NCI-H1417 treated with DMSO at 0.1 percent for 48 hours (cell line): Measurements from ENCODE around the gene GART.
"Not testable (repeated sequence)": the region's sequence is repeated elsewhere in the genome, so short reads cannot be mapped to it uniquely, and the experiment has no call there.

ENCODE experiments used
- DNase-seq: peaks from one replicate; lab custom pipeline; 2025; lab: John Stamatoyannopoulos, UW

The GART gene

GRCh38 chr21:33541756-33542639 is at the start of gene GART:
Gene GART, minus strand, starts transcription at chr21:33542117. Its CDS starts 2,802 bp downstream, at chr21:33539315.
- peak; percentile 15 for DNase-seq

- peak; percentile 53 for DNase-seq
These were observed 46.8 kb upstream of the GART start, which contains the start of gene DONSON for GRCh38 chr21:33588485-33589335. Gene DONSON, minus strand, starts transcription at chr21:33588684. Its CDS starts 43 bp downstream, at chr21:33588641.

DNA sequence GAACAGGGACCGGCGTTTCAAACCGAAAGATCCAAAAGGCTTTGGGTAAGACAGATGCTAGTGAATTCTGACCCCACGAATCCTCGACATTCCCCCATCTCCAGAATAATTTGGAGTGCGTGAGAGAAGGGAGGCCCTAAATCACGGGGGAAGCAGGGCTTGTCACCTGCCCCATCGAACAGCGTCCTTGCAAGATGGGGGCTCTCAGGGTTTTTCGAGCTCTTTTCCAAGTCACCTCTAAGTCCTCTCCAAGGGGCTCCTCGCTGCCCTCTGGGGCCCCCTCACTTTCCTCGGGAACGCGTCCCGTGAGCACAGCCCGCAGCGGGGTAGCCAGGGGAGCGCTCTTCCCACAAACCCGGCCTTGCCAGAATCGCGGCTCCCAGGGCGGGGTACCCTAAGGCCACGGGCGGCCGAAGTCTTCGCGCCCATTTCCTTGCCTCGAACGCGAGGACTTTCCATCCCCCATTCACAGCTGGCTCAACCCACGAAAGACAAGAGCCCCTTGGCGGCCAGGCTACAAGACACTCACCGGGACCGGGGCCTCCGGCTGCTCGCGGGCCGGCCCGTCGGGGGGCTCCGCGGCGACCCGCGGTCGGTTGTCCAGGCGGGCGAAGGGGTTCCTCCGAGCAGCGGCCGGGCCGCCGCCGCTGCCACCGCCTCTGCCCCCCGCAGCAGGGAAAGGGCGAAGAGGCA is 46.0 kb upstream of the GART start:
- no peak for DNase-seq

- DNase-seq, result no peak
These were observed 45.0 kb upstream of the GART start for GRCh38 chr21:33586927-33587326.

DNA sequence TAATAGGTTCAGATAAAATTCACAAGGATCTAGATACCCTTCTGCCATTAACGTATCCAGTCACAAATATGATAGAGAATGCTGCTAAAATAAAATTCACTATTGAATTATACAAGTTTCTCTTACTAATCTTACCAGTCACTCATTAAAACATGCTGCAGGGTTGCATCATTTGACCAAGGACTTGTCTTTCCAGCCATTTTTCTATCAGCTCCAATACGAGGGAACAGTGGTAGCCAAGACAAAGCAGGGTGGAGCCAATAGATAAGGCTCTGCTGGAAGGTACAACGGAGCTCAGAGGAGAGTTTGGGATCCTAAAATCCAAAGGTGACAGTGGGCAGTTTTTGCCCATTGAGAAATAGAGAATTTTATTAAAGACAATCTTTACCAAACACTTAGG is 42.5 kb upstream of the GART start:
- no peak for DNase-seq

DNA sequence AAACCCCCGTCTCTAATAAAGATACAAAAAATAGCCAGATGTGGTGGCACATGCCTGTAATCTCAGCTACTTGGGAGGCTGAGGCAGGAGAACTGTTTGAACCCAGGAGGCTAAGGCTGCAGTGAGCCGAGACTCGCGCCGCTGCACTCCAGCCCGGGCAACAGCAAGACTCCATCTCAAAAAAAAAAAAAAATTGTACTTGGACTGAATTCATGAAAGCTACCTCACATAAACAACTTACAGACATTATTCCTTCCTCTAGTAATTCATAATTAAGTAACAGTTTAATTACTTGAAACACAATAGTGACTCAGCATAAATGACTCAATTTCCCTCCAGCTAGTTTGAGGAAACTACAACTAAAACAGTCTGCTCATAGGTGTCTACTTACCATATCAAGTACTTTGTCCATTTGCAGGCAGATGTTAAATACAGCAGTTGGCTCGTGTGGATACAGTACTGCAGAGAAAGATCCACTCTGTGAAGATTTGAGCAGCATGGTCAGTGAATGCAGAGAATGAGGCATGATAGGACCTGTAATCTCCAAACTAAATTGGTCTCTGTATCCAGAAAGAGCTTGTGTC is 37.1 kb upstream of the GART start:
- no peak for DNase-seq

DNA sequence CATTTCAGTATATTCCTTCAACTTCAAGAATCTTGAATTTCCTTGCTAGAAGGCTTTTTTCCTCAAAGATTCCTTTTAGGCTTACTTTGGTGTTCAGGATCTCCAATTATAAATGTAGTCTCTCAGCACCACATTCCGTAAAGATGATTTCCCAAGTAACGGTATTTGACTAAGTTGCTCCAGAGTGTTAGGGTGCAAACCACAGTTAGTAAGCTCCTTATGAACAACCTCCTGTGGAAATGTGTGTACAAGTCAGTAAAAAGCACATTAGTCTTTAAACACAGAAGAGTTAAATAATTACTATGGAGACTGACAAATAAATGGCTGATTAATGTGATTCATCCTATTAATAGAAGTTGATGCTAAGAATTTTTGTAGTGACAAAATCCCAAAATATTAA is 36.3 kb upstream of the GART start:
- DNase-seq, result no peak

- not testable (repeated sequence) for DNase-seq
These were observed 34.8 kb upstream of the GART start for GRCh38 chr21:33576741-33577141.

DNA sequence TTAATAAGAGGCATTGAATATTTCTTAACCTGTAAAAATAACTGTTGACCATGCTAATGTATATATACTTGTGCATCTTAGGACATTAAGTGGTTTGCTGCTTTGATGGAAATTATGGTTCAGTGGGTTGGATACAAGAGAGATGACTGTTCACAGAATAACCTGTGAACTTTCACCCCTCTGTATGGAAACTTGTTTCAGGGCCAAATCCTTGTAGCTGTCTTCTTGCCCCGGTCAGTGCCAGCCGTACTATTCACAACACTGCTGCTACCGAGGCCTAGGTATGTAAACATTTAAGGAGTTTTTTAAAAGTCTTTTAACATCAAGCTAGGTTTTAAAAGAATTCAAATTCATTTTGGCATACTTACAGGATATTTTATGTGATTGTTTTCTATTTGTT is 30.4 kb upstream of the GART start:
- DNase-seq, result no peak

GRCh38 chr21:33569991-33570390 is 28.1 kb upstream of the GART start:
- no peak for DNase-seq

GRCh38 chr21:33568448-33568847 is 26.5 kb upstream of the GART start:
- DNase-seq, result no peak

DNA sequence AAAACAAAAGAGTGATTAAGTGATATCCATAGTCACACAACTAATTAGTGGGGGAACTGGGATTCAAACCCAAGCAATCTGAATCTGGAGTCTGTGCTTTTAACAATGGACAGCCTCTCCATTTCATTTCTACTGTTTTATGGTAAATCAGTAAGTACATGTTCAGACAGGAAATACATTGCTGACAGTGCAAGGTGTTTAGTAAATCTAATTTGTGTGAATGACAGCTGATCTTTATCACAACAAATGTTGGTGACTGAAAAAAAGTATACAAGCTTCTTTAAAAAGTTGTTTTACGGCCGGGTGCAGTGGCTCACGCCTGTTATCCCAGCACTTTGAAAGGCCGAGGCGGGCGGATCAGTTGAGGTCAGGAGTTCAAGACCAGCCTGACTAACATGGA is 26.0 kb upstream of the GART start:
- DNase-seq, result no peak

GRCh38 chr21:33566514-33566913 is 24.6 kb upstream of the GART start:
- DNase-seq, result no peak

- DNase-seq, result no peak
These were observed 20.5 kb upstream of the GART start for GRCh38 chr21:33562389-33562788.

GRCh38 chr21:33561373-33561772 is 19.5 kb upstream of the GART start:
- no peak for DNase-seq

DNA sequence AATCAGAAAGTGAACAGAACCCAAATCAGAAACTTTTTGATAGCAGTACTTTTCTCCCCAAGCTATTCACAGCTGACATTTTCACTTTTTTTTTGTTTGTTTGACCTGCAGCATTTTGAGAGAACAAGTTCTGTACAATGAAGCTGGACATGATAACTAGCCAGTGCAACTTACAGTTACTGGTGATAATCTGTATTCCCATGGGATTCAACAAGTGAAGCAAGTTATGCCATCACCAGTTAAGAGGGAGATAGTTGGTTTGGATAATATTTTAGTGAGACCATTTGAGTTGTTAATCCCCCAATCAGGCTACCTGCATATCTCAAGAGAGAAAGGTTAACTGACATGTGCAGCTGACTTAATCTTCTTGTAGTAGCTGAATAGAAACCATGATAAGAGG is 19.0 kb upstream of the GART start:
- no peak for DNase-seq

DNA sequence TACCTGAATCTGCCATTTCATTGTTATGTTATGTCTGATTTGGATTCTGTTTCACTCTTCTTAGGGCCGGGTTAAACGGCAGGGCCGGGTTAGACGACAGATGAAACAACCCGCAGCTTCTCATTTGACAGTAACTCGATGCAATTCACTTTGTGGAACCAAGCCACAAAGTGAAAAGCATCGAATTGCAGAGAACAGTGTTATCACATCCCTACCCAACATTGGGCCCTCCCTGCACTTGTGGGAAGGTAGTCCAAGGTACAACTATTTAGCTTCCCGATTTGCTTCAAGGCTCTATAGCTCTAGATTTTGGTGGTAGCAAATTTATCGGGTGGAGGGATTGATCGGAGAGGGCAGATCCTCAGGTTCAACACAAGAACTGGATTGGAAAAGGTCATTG is 17.9 kb upstream of the GART start:
- no peak for DNase-seq

- DNase-seq, result no peak
These were observed 17.0 kb upstream of the GART start for GRCh38 chr21:33558777-33559421.

GRCh38 chr21:33557447-33557846 is 15.5 kb upstream of the GART start:
- no peak for DNase-seq

GRCh38 chr21:33554982-33555344 is 13.0 kb upstream of the GART start:
- DNase-seq, result no peak

DNA sequence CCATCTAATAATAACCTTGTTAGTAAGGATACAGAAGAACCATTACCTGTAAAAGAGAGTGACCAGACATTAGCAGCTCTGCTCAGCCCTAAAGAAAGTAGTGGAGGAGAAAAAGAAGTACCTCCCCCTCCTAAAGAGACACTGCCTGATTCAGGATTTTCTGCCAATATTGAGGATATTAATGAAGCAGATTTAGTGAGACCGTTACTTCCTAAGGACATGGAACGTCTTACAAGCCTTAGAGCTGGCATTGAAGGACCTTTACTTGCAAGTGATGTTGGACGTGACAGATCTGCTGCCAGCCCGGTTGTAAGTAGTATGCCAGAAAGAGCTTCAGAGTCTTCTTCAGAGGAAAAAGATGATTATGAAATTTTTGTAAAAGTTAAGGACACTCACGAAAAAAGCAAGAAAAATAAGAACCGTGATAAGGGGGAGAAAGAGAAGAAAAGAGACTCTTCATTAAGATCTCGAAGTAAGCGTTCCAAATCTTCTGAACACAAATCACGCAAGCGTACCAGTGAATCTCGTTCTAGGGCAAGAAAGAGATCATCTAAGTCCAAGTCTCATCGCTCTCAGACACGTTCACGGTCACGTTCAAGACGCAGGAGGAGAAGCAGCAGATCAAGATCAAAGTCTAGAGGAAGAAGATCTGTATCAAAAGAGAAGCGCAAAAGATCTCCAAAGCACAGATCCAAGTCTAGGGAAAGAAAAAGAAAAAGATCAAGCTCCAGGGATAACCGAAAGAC is 12.5 kb upstream of the GART start:
- DNase-seq, result no peak
